HCEC 1CT (cell line): ENCODE results near the gene ZNF681.
"Not testable (repeated sequence)": the region's sequence is repeated elsewhere in the genome, so short reads cannot be mapped to it uniquely, and the experiment has no call there.

ENCODE experiments used
- DNase-seq: peaks from one replicate; pipeline ENCODE4 v3.0.0-alpha.2; 2017

ZNF681 gene

GRCh38 chr19:23772675-23773063 is 14.0 kb upstream of the ZNF681 start:
- no peak for DNase-seq

GRCh38 chr19:23771761-23772674 is 13.3 kb upstream of the ZNF681 start:
- no peak for DNase-seq

- DNase-seq, result no peak
These were observed 12.6 kb upstream of the ZNF681 start for GRCh38 chr19:23771316-23771715.

- DNase-seq, result no peak
These were observed 12.1 kb upstream of the ZNF681 start for GRCh38 chr19:23770672-23771250.

GRCh38 chr19:23769691-23770468 is 11.2 kb upstream of the ZNF681 start:
- DNase-seq, result no peak

GRCh38 chr19:23766951-23767350 is 8.3 kb upstream of the ZNF681 start:
- no peak for DNase-seq

- no peak for DNase-seq
These were observed 6.1 kb upstream of the ZNF681 start for GRCh38 chr19:23764781-23765180.

- DNase-seq, result no peak
These were observed 4.4 kb upstream of the ZNF681 start for GRCh38 chr19:23762884-23763711.

GRCh38 chr19:23762548-23762883 is 3.8 kb upstream of the ZNF681 start:
- no peak for DNase-seq

GRCh38 chr19:23760326-23760725 is 1.6 kb upstream of the ZNF681 start:
- not testable (repeated sequence) for DNase-seq

GRCh38 chr19:23743633-23744232 is 15.0 kb downstream of the ZNF681 start:
- not testable (repeated sequence) for DNase-seq

- DNase-seq, result not testable (repeated sequence)
These were observed 27.8 kb downstream of the ZNF681 start for GRCh38 chr19:23730729-23731465.

- DNase-seq, result not testable (repeated sequence)
These were observed 34.5 kb downstream of the ZNF681 start for GRCh38 chr19:23724161-23724560.

- DNase-seq, result no peak
These were observed 39.9 kb downstream of the ZNF681 start for GRCh38 chr19:23718802-23719201.

- DNase-seq, result no peak
These were observed 41.9 kb downstream of the ZNF681 start for GRCh38 chr19:23716792-23717191.

- DNase-seq, result no peak
These were observed 49.3 kb downstream of the ZNF681 start for GRCh38 chr19:23709347-23709746.

GRCh38 chr19:23706657-23707056 is 52.0 kb downstream of the ZNF681 start:
- no peak for DNase-seq

- DNase-seq, result no peak
These were observed 59.2 kb downstream of the ZNF681 start for GRCh38 chr19:23699521-23699860.

GRCh38 chr19:23698711-23699520 is 59.8 kb downstream of the ZNF681 start:
- no peak for DNase-seq

- DNase-seq, result not testable (repeated sequence)
These were observed 65.8 kb downstream of the ZNF681 start for GRCh38 chr19:23692937-23693336.
